ENCODE results near the gene IAPP. TPM values are rescaled to one million over a fixed set of nuclear protein-coding genes. Genes with fewer than 3 reads are reported as not detected.
A peak's percentile ranks its signal among the peaks of the same experiment; 100 is the strongest.

Gene IAPP
- total RNA-seq: not detected
- polyA plus RNA-seq: not detected

GRCh38 chr12:21372602-21373001 lies at the start of gene IAPP:
Gene IAPP (plus strand): TSS chr12:21372902. CDS start chr12:21373352, 450 bp downstream.
- POLR2A ChIA-PET: no interaction called here
- CTCF ChIA-PET: no interaction called here

GRCh38 chr12:21323736-21324135 lies 49.0 kb upstream of the IAPP start:
- no peak for DNase-seq
- Histone ChIP-seq H3K36me3 (ENCODE audit: insufficient read depth, low read length) (no peaks in the 10 kb centered on the region), H3K27ac (ENCODE audit: low read depth, low read length) (no peak overlapping the region), H3K4me3 (ENCODE audit: low read length) (no peak overlapping the region), H3K4me1 (ENCODE audit: insufficient read depth, low read length) (no peaks in the 10 kb centered on the region), H3K27me3 (ENCODE audit: insufficient read depth, low read length, poor library complexity, severe bottlenecking) (no peaks in the 10 kb centered on the region), H3K9me3 (ENCODE audit: low read length) (no peaks in the 10 kb centered on the region)
- no peaks in the 10 kb centered on the region for H3K4me1 Mint-ChIP-seq
- peaks cover 7 to 25% (median 23%) of the 10 kb centered on the region in 5 donors for H3K9me3 Mint-ChIP-seq
- CTCF ChIA-PET: no interaction called here
- H3K27ac Mint-ChIP-seq: no peak overlapping the region
- no peak overlapping the region for H3K4me3 Mint-ChIP-seq
- H3K36me3 Mint-ChIP-seq: peaks cover 0 to 6% (median 3%) of the 10 kb centered on the region in 3 donors
- H3K27me3 Mint-ChIP-seq: no peaks in the 10 kb centered on the region
- POLR2A ChIA-PET: no interaction called here

More at GRCh38 chr12:21372602-21373001, at the start of gene IAPP:
- Histone ChIP-seq H3K27me3 (ENCODE audit: insufficient read depth, low read length, poor library complexity, severe bottlenecking) (no peaks in the 10 kb centered on the region), H3K4me1 (ENCODE audit: insufficient read depth, low read length) (no peaks in the 10 kb centered on the region), H3K27ac (ENCODE audit: low read depth, low read length) (no peak within 1 kb of the TSS), H3K4me3 (ENCODE audit: low read length) (no peak within 1 kb of the TSS), H3K36me3 (ENCODE audit: insufficient read depth, low read length) (no peaks in the 10 kb centered on the region), H3K9me3 (ENCODE audit: low read length) (no peaks in the 10 kb centered on the region)
- Mint-ChIP-seq H3K27me3 (peaks cover 3 to 4% of the 10 kb centered on the region in 2 donors), H3K4me3 (no peak within 1 kb of the TSS), H3K27ac (peak within 1 kb of the TSS in 1 of 8 donors; percentile 52), H3K4me1 (peaks cover 10 to 18% (median 17%) of the 10 kb centered on the region in 3 donors), H3K36me3 (no peaks in the 10 kb centered on the region), H3K9me3 (no peaks in the 10 kb centered on the region)
- DNase-seq: no peak

- Mint-ChIP-seq H3K9me3 (peaks cover 7 to 29% (median 23%) of the 10 kb centered on the region in 5 donors), H3K36me3 (peaks cover 0 to 6% (median 3%) of the 10 kb centered on the region in 3 donors), H3K4me3 (no peak overlapping the region), H3K27ac (no peak overlapping the region), H3K27me3 (no peaks in the 10 kb centered on the region), H3K4me1 (no peaks in the 10 kb centered on the region)
- no peak for DNase-seq
- no peak overlapping the region for H3K4me3 ChIP-seq (ENCODE audit: low read length)
- no peaks in the 10 kb centered on the region for H3K36me3 ChIP-seq (ENCODE audit: insufficient read depth, low read length)
- POLR2A ChIA-PET: no interaction called here
- no peak overlapping the region for H3K27ac ChIP-seq (ENCODE audit: low read depth, low read length)
- CTCF ChIA-PET: no interaction called here
- H3K4me1 ChIP-seq (ENCODE audit: insufficient read depth, low read length): no peaks in the 10 kb centered on the region
- no peaks in the 10 kb centered on the region for H3K9me3 ChIP-seq (ENCODE audit: low read length)
- H3K27me3 ChIP-seq (ENCODE audit: insufficient read depth, low read length, poor library complexity, severe bottlenecking): no peaks in the 10 kb centered on the region
Observed at GRCh38 chr12:21324551-21324950, 48.2 kb upstream of the IAPP start.

- peaks cover 0 to 6% (median 3%) of the 10 kb centered on the region in 3 donors for H3K36me3 Mint-ChIP-seq
- DNase-seq: no peak
- Histone ChIP-seq H3K4me3 (ENCODE audit: low read length) (no peak overlapping the region), H3K9me3 (ENCODE audit: low read length) (no peaks in the 10 kb centered on the region), H3K27ac (ENCODE audit: low read depth, low read length) (no peak overlapping the region), H3K27me3 (ENCODE audit: insufficient read depth, low read length, poor library complexity, severe bottlenecking) (no peaks in the 10 kb centered on the region), H3K4me1 (ENCODE audit: insufficient read depth, low read length) (no peaks in the 10 kb centered on the region), H3K36me3 (ENCODE audit: insufficient read depth, low read length) (no peaks in the 10 kb centered on the region)
- H3K4me3 Mint-ChIP-seq: no peak overlapping the region
- no peak overlapping the region for H3K27ac Mint-ChIP-seq
- ChIA-PET POLR2A (no interaction called here), CTCF (no interaction called here)
- H3K27me3 Mint-ChIP-seq: peaks cover 2 to 4% of the 10 kb centered on the region in 2 donors
- peaks cover 14 to 30% (median 27%) of the 10 kb centered on the region in 5 donors for H3K9me3 Mint-ChIP-seq
- H3K4me1 Mint-ChIP-seq: no peaks in the 10 kb centered on the region
Observed at GRCh38 chr12:21328578-21328977, 44.1 kb upstream of the IAPP start.

- Mint-ChIP-seq H3K4me3 (no peak overlapping the region), H3K36me3 (peaks cover 0 to 6% (median 3%) of the 10 kb centered on the region in 3 donors), H3K27ac (no peak overlapping the region), H3K9me3 (peaks cover 14 to 26% (median 24%) of the 10 kb centered on the region in 5 donors), H3K27me3 (peaks cover 4 to 8% of the 10 kb centered on the region in 2 donors), H3K4me1 (no peaks in the 10 kb centered on the region)
- no peaks in the 10 kb centered on the region for H3K36me3 ChIP-seq (ENCODE audit: insufficient read depth, low read length)
- H3K27ac ChIP-seq (ENCODE audit: low read depth, low read length): no peak overlapping the region
- H3K27me3 ChIP-seq (ENCODE audit: insufficient read depth, low read length, poor library complexity, severe bottlenecking): no peaks in the 10 kb centered on the region
- H3K9me3 ChIP-seq (ENCODE audit: low read length): no peaks in the 10 kb centered on the region
- no peak overlapping the region for H3K4me3 ChIP-seq (ENCODE audit: low read length)
- no peaks in the 10 kb centered on the region for H3K4me1 ChIP-seq (ENCODE audit: insufficient read depth, low read length)
- ChIA-PET POLR2A (no interaction called here), CTCF (no interaction called here)
- DNase-seq: no peak
Observed at GRCh38 chr12:21330682-21331253, 41.9 kb upstream of the IAPP start.

- CTCF ChIA-PET: no interaction called here
Observed at GRCh38 chr12:21334771-21335325, 37.9 kb upstream of the IAPP start, which contains the start of gene SLCO1A2. Gene SLCO1A2 (minus strand): TSS chr12:21334917. CDS start chr12:21334647, 270 bp downstream.

GRCh38 chr12:21336656-21337055 lies 36.0 kb upstream of the IAPP start:
- POLR2A ChIA-PET: no interaction called here
- peaks cover 2 to 25% of the 10 kb centered on the region in 2 donors for H3K27me3 Mint-ChIP-seq
- no peak for DNase-seq
- CTCF ChIA-PET: no interaction called here
- peaks cover 0 to 2% (median 0%) of the 10 kb centered on the region in 5 donors for H3K9me3 Mint-ChIP-seq
- H3K4me1 Mint-ChIP-seq: peaks cover 0 to 3% (median 0%) of the 10 kb centered on the region in 3 donors
- H3K27ac ChIP-seq (ENCODE audit: low read depth, low read length): no peak overlapping the region
- no peak overlapping the region for H3K4me3 Mint-ChIP-seq
- H3K27ac Mint-ChIP-seq: no peak overlapping the region
- H3K27me3 ChIP-seq (ENCODE audit: insufficient read depth, low read length, poor library complexity, severe bottlenecking): no peaks in the 10 kb centered on the region
- H3K36me3 ChIP-seq (ENCODE audit: insufficient read depth, low read length): no peaks in the 10 kb centered on the region
- no peaks in the 10 kb centered on the region for H3K4me1 ChIP-seq (ENCODE audit: insufficient read depth, low read length)
- no peaks in the 10 kb centered on the region for H3K9me3 ChIP-seq (ENCODE audit: low read length)
- H3K36me3 Mint-ChIP-seq: no peaks in the 10 kb centered on the region
- no peak overlapping the region for H3K4me3 ChIP-seq (ENCODE audit: low read length)

More at GRCh38 chr12:21334771-21335325, 37.9 kb upstream of the IAPP start, which contains the start of gene SLCO1A2:
- Histone ChIP-seq H3K27ac (ENCODE audit: low read depth, low read length) (no peak within 1 kb of the TSS), H3K4me1 (ENCODE audit: insufficient read depth, low read length) (no peaks in the 10 kb centered on the region), H3K4me3 (ENCODE audit: low read length) (no peak within 1 kb of the TSS), H3K36me3 (ENCODE audit: insufficient read depth, low read length) (no peaks in the 10 kb centered on the region), H3K27me3 (ENCODE audit: insufficient read depth, low read length, poor library complexity, severe bottlenecking) (no peaks in the 10 kb centered on the region), H3K9me3 (ENCODE audit: low read length) (no peaks in the 10 kb centered on the region)
- POLR2A ChIA-PET: no interaction called here
- H3K9me3 Mint-ChIP-seq: peaks cover 1 to 7% (median 3%) of the 10 kb centered on the region in 5 donors
- no peak within 1 kb of the TSS for H3K4me3 Mint-ChIP-seq
- DNase-seq: no peak
- no peaks in the 10 kb centered on the region for H3K4me1 Mint-ChIP-seq
- H3K36me3 Mint-ChIP-seq: no peaks in the 10 kb centered on the region
- no peak within 1 kb of the TSS for H3K27ac Mint-ChIP-seq
- peaks cover 4 to 21% of the 10 kb centered on the region in 2 donors for H3K27me3 Mint-ChIP-seq

- Histone ChIP-seq H3K36me3 (ENCODE audit: insufficient read depth, low read length) (no peaks in the 10 kb centered on the region), H3K27ac (ENCODE audit: low read depth, low read length) (no peak overlapping the region), H3K9me3 (ENCODE audit: low read length) (no peaks in the 10 kb centered on the region), H3K27me3 (ENCODE audit: insufficient read depth, low read length, poor library complexity, severe bottlenecking) (no peaks in the 10 kb centered on the region), H3K4me3 (ENCODE audit: low read length) (no peak overlapping the region), H3K4me1 (ENCODE audit: insufficient read depth, low read length) (no peaks in the 10 kb centered on the region)
- H3K9me3 Mint-ChIP-seq: no peaks in the 10 kb centered on the region
- no peak overlapping the region for H3K27ac Mint-ChIP-seq
- H3K36me3 Mint-ChIP-seq: no peaks in the 10 kb centered on the region
- POLR2A ChIA-PET: no interaction called here
- peaks cover 0 to 3% (median 0%) of the 10 kb centered on the region in 3 donors for H3K4me1 Mint-ChIP-seq
- CTCF ChIA-PET: no interaction called here
- no peak for DNase-seq
- no peak overlapping the region for H3K4me3 Mint-ChIP-seq
- peaks cover 2 to 26% of the 10 kb centered on the region in 2 donors for H3K27me3 Mint-ChIP-seq
Observed at GRCh38 chr12:21337453-21337852, 35.2 kb upstream of the IAPP start.
